Neural progenitor cell (in vitro differentiated cells): ENCODE data around the gene ATR. TPM values are rescaled to one million over a fixed set of nuclear protein-coding genes. Genes with fewer than 3 reads are reported as not detected.

Source experiments
- DNase-seq: peaks from one replicate; pipeline ENCODE4 v3.0.0-alpha.2; 2016; ENCODE audit warnings: low spot score
- H2AFZ ChIP-seq: fragments of 200-600 bp; sonication (generic); replicated peaks from 2 replicates; pipeline ENCODE4 v1.6.1; 2016; ENCODE audit warnings: antibody characterized with exemption
- H3F3A ChIP-seq: fragments of 200-600 bp; sonication (generic); 2 replicates; pipeline ENCODE4 v1.6.1; 2016; ENCODE audit warnings: antibody characterized with exemption, low read depth
- H3K27ac ChIP-seq: fragments of 200-600 bp; sonication (generic); 2 replicates; pipeline ENCODE4 v1.5.1; 2016; ENCODE audit warnings: mild to moderate bottlenecking
- H3K27me3 ChIP-seq: fragments of 200-600 bp; sonication (generic); 2 replicates; pipeline ENCODE4 v1.6.1; 2016; ENCODE audit warnings: mild to moderate bottlenecking, moderate library complexity
- H3K36me3 ChIP-seq: fragments of 200-600 bp; sonication (generic); 2 replicates; pipeline ENCODE4 v1.5.1; 2016
- H3K4me1 ChIP-seq: fragments of 200-600 bp; sonication (generic); 2 replicates; pipeline ENCODE4 v1.6.1; 2016; ENCODE audit warnings: mixed run types
- H3K4me2 ChIP-seq: fragments of 200-600 bp; sonication (generic); 2 replicates; pipeline ENCODE4 v1.6.1; 2016
- H3K4me3 ChIP-seq: fragments of 200-600 bp; sonication (generic); 2 replicates; pipeline ENCODE4 v1.5.1; 2016
- H3K79me2 ChIP-seq: fragments of 200-600 bp; sonication (generic); 2 replicates; pipeline ENCODE4 v1.6.1; 2016; ENCODE audit warnings: low read depth
- H3K9ac ChIP-seq: fragments of 200-600 bp; sonication (generic); 2 replicates; pipeline ENCODE4 v1.6.1; 2016
- H3K9me3 ChIP-seq: fragments of 200-600 bp; sonication (generic); 2 replicates; pipeline ENCODE4 v1.5.1; 2016; ENCODE audit warnings: low read depth
- H4K20me1 ChIP-seq: fragments of 200-600 bp; sonication (generic); 2 replicates; pipeline ENCODE4 v1.6.1; 2016; ENCODE audit warnings: low read depth
- H3K27ac Mint-ChIP-seq: 3 replicates; pipeline ENCODE4 v1.8.0; 2021; ENCODE audit warnings: mixed read lengths
- H3K27me3 Mint-ChIP-seq: 2 replicates; pipeline ENCODE4 v1.8.0; 2022; ENCODE audit warnings: low read depth, mild to moderate bottlenecking, inconsistent platforms, moderate library complexity, mixed read lengths; ENCODE audit not compliant: insufficient read depth
- H3K36me3 Mint-ChIP-seq: 3 replicates; pipeline ENCODE4 v1.8.0; 2021; ENCODE audit warnings: mixed read lengths
- H3K4me1 Mint-ChIP-seq: 3 replicates; pipeline ENCODE4 v1.8.0; 2021; ENCODE audit warnings: mixed read lengths
- H3K4me3 Mint-ChIP-seq: 3 replicates; pipeline ENCODE4 v1.8.0; 2021; ENCODE audit warnings: mild to moderate bottlenecking, moderate library complexity, mixed read lengths
- H3K9me3 Mint-ChIP-seq: 3 replicates; pipeline ENCODE4 v1.8.0; 2020; ENCODE audit warnings: mixed read lengths
- CTCF ChIP-seq: fragments of 200-600 bp; sonication (generic); IDR thresholded peaks from 2 replicates; pipeline ENCODE4 v1.5.1; 2017; ENCODE audit warnings: antibody characterized with exemption, mild to moderate bottlenecking
- EZH2 ChIP-seq: fragments of 200-600 bp; sonication (generic); IDR thresholded peaks from 2 replicates; pipeline ENCODE4 v1.6.1; 2017; ENCODE audit warnings: antibody characterized with exemption, mild to moderate bottlenecking, moderate library complexity
- EZH2phosphoT487 ChIP-seq: fragments of 200-600 bp; sonication (generic); IDR thresholded peaks from 2 replicates; pipeline ENCODE4 v1.6.1; 2017; ENCODE audit warnings: antibody characterized with exemption
- total RNA-seq: library from RNA; depleted of rRNA; stranded (reverse); fragments of >200 nt; gene quantifications from 2 replicates; pipeline ENCODE4 v1.2.3, GENCODE V29; 2015; ENCODE audit warnings: low replicate concordance

Gene ATR
- total RNA-seq, 1 donor from 2014 or later = 48.4 TPM

- H3K4me3 ChIP-seq = no peak overlapping the region
- no peak overlapping the region for H3K9ac ChIP-seq
- no peak overlapping the region for H3K27ac Mint-ChIP-seq
- no peaks in the 10 kb centered on the region for H3K27me3 ChIP-seq
- DNase-seq = no peak
- H3K36me3 Mint-ChIP-seq = peaks cover 18% of the 10 kb centered on the region
- H3K4me3 Mint-ChIP-seq = no peak overlapping the region
- peaks cover 10% of the 10 kb centered on the region for H3K79me2 ChIP-seq
- H3K27ac ChIP-seq = no peak overlapping the region
- no peak overlapping the region for H2AFZ ChIP-seq
- H4K20me1 ChIP-seq = no peaks in the 10 kb centered on the region
- H3K4me2 ChIP-seq = no peak overlapping the region
- peaks cover 16% of the 10 kb centered on the region for H3F3A ChIP-seq
- no peaks in the 10 kb centered on the region for H3K36me3 ChIP-seq
- no peak for TF ChIP-seq EZH2phosphoT487
- TF ChIP-seq CTCF = no peak
- no peak for TF ChIP-seq EZH2
- H3K27me3 Mint-ChIP-seq = no peaks in the 10 kb centered on the region
- no peaks in the 10 kb centered on the region for H3K9me3 Mint-ChIP-seq
- no peaks in the 10 kb centered on the region for H3K4me1 ChIP-seq
- H3K4me1 Mint-ChIP-seq = no peaks in the 10 kb centered on the region
- H3K9me3 ChIP-seq = no peaks in the 10 kb centered on the region
Observed at GRCh38 chr3:142429582-142429981, 149.0 kb downstream of the ATR start.

- Histone ChIP-seq H4K20me1 (no peaks in the 10 kb centered on the region), H3K27me3 (no peaks in the 10 kb centered on the region), H3K27ac (no peak overlapping the region), H3K36me3 (peaks cover 16% of the 10 kb centered on the region), H3F3A (peaks cover 6% of the 10 kb centered on the region), H3K4me3 (no peak overlapping the region), H3K9ac (no peak overlapping the region), H3K4me2 (no peak overlapping the region), H3K79me2 (no peaks in the 10 kb centered on the region), H3K4me1 (no peaks in the 10 kb centered on the region), H3K9me3 (no peaks in the 10 kb centered on the region), H2AFZ (no peak overlapping the region)
- H3K4me1 Mint-ChIP-seq = no peaks in the 10 kb centered on the region
- H3K27ac Mint-ChIP-seq = no peak overlapping the region
- DNase-seq = no peak
- no peak for TF ChIP-seq EZH2
- no peak overlapping the region for H3K4me3 Mint-ChIP-seq
- peaks cover 14% of the 10 kb centered on the region for H3K36me3 Mint-ChIP-seq
- H3K27me3 Mint-ChIP-seq = no peaks in the 10 kb centered on the region
- H3K9me3 Mint-ChIP-seq = no peaks in the 10 kb centered on the region
Observed at GRCh38 chr3:142424754-142425153, 153.8 kb downstream of the ATR start.

- H3K27ac Mint-ChIP-seq = no peak overlapping the region
- no peaks in the 10 kb centered on the region for H3F3A ChIP-seq
Observed at GRCh38 chr3:142418926-142419592, 159.5 kb downstream of the ATR start.

More at GRCh38 chr3:142418926-142419592, 159.5 kb downstream of the ATR start:
- Histone ChIP-seq H3K79me2 (no peaks in the 10 kb centered on the region), H3K4me1 (no peaks in the 10 kb centered on the region), H3K4me2 (no peak overlapping the region), H2AFZ (no peak overlapping the region), H4K20me1 (no peaks in the 10 kb centered on the region), H3K36me3 (peaks cover 21% of the 10 kb centered on the region), H3K27me3 (no peaks in the 10 kb centered on the region), H3K4me3 (no peak overlapping the region), H3K27ac (no peak overlapping the region), H3K9ac (no peak overlapping the region), H3K9me3 (no peaks in the 10 kb centered on the region)
- TF ChIP-seq EZH2 (no peak), CTCF (no peak), EZH2phosphoT487 (no peak)
- Mint-ChIP-seq H3K4me1 (no peaks in the 10 kb centered on the region), H3K27me3 (peaks cover 2% of the 10 kb centered on the region), H3K9me3 (no peaks in the 10 kb centered on the region), H3K36me3 (peaks cover 16% of the 10 kb centered on the region), H3K4me3 (no peak overlapping the region)
- DNase-seq = no peak
